ENCODE measurements around the gene TMEM147.

TMEM147 gene

GRCh38 chr19:35549174-35549788 lies 3.9 kb downstream of the TMEM147 start:
- no peak for FAIRE-seq

DNA sequence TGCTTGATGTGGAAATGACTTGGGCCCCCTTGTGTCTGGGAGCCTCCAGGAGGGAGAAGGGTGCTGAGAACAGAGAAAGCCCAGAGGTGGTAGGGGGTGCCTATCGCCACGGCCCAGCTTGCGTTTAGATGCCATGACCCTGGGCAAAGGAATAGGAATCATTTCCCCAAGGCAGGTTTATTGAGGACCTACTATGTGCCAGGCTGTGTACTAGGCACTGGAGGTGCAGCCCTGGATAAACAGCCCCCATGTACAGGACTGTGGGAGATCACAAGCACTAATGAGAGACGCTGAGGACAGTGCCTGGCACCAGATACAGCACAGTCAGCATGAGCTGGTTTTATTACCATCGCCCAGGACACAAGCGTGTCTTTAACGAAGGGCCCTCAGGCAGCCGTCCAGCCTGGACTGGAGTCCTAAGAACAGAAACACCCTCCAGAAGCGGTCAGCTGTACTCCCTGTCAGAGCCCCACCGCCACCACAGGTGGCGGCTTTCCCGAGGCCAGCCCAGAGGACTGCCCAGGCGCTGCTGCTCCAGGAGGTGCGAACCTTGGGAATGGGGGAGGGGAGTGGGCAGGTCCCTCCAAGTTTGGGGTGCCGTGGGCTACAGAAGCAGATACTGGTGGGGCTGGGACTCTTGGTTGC lies 4.6 kb downstream of the TMEM147 start:
- FAIRE-seq, result no peak

GRCh38 chr19:35551091-35551810 lies 5.8 kb downstream of the TMEM147 start:
- FAIRE-seq, result no peak

DNA sequence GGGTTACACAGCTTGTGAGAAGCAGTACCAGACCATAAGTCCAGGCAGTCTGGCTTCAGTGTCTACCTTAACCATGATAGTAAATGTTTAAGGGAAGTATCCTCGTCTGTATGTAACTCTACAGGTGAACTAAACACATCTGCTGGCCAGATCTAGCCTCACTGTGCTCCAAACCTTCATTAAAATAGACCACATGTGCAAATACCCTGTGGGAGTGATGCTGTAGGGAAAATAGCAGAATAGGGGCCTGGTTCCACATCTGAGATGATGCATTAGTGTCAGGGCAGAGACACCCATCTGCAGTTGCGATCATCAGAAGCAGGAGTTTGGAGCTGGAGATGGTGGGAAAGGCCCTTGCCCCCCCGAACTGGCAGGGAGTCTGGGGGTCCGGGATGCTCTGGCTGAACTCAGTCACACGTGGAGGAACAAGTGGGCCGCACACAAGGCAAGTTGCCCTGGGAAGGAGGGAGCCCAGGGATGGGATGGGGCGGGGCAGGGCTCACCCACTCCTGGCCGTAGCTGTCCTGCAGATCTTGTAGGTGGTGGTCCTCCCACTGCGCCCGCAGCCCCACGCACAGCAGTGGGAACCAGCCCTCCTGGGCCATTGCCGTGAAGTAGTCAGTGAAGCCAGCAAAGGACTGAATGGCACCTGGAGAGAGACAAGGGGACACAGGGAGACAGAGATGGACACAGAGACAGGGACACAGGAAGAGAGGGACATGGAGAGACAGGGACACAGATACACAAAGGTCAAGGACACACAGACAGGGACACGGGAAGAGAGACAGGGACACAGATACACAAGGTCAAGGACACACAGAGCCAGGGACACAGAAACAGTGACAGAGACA lies 7.3 kb downstream of the TMEM147 start:
- FAIRE-seq, result no peak

GRCh38 chr19:35553385-35554000 lies 8.1 kb downstream of the TMEM147 start:
- no peak for FAIRE-seq

- no peak for FAIRE-seq
These were observed 8.7 kb downstream of the TMEM147 start for GRCh38 chr19:35554076-35554475.

GRCh38 chr19:35555301-35556005 lies 10.0 kb downstream of the TMEM147 start:
- FAIRE-seq, result no peak

- no peak for FAIRE-seq
These were observed 10.7 kb downstream of the TMEM147 start for GRCh38 chr19:35556025-35556590.

DNA sequence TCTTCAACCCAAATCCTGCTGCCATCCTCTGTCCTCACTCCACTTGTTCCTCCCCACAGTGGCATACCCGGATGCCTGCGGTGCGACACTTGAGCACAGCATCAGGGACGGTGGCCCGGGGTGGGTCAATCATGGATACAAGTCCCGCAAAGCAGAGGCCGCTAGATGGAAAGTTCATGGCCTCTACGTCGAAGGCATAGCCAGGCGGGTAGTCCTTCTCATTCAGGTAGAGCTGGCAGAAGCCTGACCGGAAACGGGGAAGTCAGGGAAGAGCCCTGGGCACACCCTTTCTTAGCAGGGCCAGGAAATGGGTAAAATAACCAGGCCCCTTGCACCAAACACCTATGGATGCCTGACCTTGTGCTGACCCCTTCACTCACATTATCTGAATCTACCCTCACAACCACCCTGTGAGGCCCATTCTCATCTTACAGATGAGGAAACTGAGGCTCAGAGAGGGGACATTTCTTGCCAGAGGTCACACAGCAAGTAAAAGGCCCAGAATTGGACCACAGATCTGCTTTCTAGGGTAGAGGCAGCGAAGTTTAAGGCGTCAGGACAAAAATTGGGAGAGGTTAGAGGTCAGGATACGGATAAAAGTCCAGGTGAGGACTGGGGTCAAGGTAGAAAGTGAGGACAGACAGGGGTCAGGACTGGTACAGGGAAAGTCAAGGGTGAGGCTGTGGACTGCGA lies 11.6 kb downstream of the TMEM147 start:
- FAIRE-seq, result no peak

DNA sequence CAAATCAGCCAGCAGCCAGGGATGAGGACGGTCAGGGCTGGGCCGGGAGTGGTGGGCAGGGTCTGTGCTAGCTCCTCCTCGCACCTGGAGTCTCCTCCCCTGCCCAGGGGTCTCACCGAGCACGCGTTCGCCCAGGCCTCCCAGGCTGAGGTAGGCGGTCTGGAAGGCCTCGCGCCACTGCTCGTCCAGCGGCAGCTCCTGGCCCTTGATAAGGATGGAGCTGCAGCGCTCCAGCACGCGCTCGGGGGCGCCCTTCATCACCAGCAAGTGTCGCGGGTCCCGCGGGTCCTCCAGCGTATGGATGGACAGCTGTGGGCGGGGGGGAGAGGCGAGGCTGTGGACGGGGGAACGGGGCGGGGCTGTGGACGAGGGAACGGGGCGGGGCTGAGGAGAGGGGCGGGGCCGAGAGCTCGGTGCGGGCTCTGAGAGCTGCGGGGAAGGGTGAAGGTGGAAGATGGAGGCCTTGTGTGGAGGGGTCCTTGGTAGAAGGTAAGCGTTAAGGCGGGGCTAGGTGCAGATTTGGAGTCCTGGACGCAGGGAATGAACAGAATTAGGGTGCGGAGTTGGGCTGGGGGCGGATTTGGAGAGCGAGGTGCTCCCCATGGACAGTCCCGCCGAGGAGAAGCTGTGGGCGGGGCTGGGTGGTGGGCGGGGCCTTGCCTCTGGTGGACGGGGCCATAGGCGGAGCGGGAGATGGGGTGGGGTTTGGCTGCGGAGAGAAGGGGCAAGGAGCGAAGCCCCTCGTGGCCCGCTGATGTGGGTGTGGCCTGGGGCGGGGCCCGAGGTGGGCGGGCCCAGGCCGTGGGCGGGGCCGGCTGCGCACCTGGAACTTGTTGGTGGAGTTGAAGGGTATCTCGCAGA lies 12.3 kb downstream of the TMEM147 start:
- no peak for FAIRE-seq

- FAIRE-seq, result no peak
These were observed 13.2 kb downstream of the TMEM147 start for GRCh38 chr19:35558400-35559280.

DNA sequence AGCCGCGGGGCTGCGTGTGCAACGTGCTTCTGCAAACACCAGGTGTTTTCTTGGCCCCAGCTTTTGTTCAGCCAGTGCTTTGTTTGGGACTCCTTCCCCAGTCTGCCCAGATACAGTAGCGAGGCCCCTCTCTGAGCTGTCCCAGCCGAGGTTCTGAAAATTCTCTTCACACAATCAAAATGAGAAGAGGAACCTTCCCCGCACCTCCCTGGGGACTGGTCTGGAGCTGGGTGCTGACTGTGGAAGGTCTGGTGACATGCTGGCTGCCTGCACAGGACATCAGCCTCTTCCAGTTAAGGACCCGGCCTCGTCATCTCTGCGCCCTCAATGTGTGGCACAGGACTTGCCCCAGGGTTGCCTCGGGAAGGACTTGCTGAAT lies 13.8 kb downstream of the TMEM147 start:
- no peak for FAIRE-seq

- FAIRE-seq, result no peak
These were observed 14.4 kb downstream of the TMEM147 start for GRCh38 chr19:35559781-35560180.

DNA sequence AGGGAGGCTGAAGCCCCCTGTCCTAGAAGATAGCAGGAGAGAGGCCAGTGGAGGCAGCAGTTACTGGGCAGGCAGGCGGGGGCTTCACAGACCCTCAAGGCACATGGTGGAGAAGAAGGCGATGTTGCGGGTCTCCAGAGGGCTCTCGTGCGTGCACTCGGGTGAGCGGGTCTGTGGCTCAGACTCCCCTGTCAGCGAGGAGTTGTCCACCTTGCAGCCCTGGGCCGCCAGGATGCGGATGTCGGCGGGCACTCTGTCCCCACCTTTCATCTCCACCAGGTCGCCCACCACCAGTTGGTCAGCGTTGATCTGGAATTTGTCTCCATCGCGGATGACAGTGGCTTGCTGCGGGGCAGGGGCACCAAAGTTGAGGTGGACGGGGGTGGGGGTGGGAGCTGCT lies 14.8 kb downstream of the TMEM147 start:
- FAIRE-seq, result no peak

- no peak for FAIRE-seq
These were observed 15.3 kb downstream of the TMEM147 start for GRCh38 chr19:35560677-35561076.

GRCh38 chr19:35561436-35561835 lies 16.0 kb downstream of the TMEM147 start:
- FAIRE-seq, result no peak

- FAIRE-seq, result no peak
These were observed 16.9 kb downstream of the TMEM147 start for GRCh38 chr19:35562336-35562735.

- no peak for FAIRE-seq
These were observed 17.4 kb downstream of the TMEM147 start for GRCh38 chr19:35562776-35563175.

DNA sequence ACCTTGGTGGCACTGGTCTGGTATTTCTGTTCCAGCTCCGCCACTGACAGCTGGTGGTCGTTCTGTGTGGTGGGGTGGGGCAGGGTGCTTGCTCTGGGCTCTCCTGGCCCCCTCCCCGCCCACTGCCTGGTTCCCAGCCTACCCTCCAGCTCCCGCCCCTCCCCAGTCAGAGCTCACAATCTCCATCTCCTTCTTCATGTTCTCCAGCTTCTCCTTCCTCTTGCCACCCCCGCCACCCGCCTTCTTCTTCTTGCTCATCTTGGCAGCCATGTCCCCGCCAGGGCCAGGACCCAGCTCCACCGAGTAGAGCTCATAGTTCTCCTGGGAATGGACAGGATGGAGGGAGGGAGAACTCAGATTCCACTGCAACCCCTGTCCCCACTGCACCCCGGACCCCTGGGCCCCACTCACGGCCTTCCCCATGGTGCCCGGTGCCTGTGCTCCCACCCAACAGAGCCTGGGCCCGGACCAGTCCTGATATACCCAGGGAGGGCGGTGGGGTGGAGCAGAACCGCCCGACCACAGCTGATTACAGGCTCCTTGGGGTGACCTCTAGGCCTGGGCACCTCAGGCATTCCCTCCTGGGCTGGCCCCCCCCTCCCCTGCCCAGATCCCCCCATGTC lies 17.9 kb downstream of the TMEM147 start, which contains the start of gene ATP4A:
Gene ATP4A, minus strand, starts transcription at position 452 of the 623 bp plus-strand sequence. Its CDS starts 29 bp downstream, at position 423.
- no peak for FAIRE-seq
